Endothelial cell (in vitro differentiated cells): ENCODE data around the gene FRMD4A. TPM values are rescaled to one million over a fixed set of nuclear protein-coding genes. Genes with fewer than 3 reads are reported as not detected.

ENCODE experiments used
- DNase-seq: peaks from one replicate; pipeline ENCODE4 v3.0.0; 2021; ENCODE audit warnings: low spot score
- H3K27ac Mint-ChIP-seq: one replicate; pipeline ENCODE4 v1.8.0; 2021; ENCODE audit warnings: mixed read lengths, inconsistent platforms; ENCODE audit not compliant: unreplicated experiment
- H3K27me3 Mint-ChIP-seq: one replicate; pipeline ENCODE4 v1.8.0; 2021; ENCODE audit warnings: mild to moderate bottlenecking, moderate library complexity, mixed read lengths, inconsistent platforms; ENCODE audit not compliant: unreplicated experiment
- H3K36me3 Mint-ChIP-seq: one replicate; pipeline ENCODE4 v1.8.0; 2021; ENCODE audit warnings: mild to moderate bottlenecking, low read depth, mixed read lengths, inconsistent platforms; ENCODE audit not compliant: unreplicated experiment
- H3K4me1 Mint-ChIP-seq: one replicate; pipeline ENCODE4 v1.8.0; 2021; ENCODE audit warnings: mild to moderate bottlenecking, mixed read lengths, inconsistent platforms; ENCODE audit not compliant: unreplicated experiment
- H3K4me3 Mint-ChIP-seq: one replicate; pipeline ENCODE4 v1.8.0; 2021; ENCODE audit warnings: mild to moderate bottlenecking, mixed read lengths, inconsistent platforms; ENCODE audit not compliant: unreplicated experiment
- H3K9me3 Mint-ChIP-seq: one replicate; pipeline ENCODE4 v1.8.0; 2021; ENCODE audit warnings: mixed read lengths, inconsistent platforms; ENCODE audit not compliant: unreplicated experiment
- total RNA-seq: library from RNA; stranded (reverse); fragmentation: NEBNext Ultra II Directional; extraction: Animal tissue kit (Norgen Biotek cat#: 25700); gene quantifications from one replicate; pipeline ENCODE4 v1.2.1, GENCODE V29; 2021; ENCODE audit not compliant: unreplicated experiment
- TF ChIP-seq, protein P1 (sequence below): fragments of 200-600 bp; sonication (generic); IDR thresholded peaks from one replicate; pipeline ENCODE4 v1.5.0; 2021; ENCODE audit warnings: antibody characterized with exemption; ENCODE audit not compliant: unreplicated experiment

FRMD4A gene
- total RNA-seq, 1 donor from 2014 or later: 68.9 TPM

GRCh38 chr10:13816195-13816925 is 514.4 kb downstream of the FRMD4A start:
- H3K27ac Mint-ChIP-seq: no peak overlapping the region

GRCh38 chr10:13815756-13816155 is 515.0 kb downstream of the FRMD4A start:
- Mint-ChIP-seq H3K27ac (no peak overlapping the region), H3K4me1 (peaks cover 14% of the 10 kb centered on the region), H3K4me3 (no peak overlapping the region), H3K27me3 (peaks cover 4% of the 10 kb centered on the region), H3K9me3 (no peaks in the 10 kb centered on the region), H3K36me3 (peaks cover 24% of the 10 kb centered on the region)
- TF ChIP-seq, protein P1, sequence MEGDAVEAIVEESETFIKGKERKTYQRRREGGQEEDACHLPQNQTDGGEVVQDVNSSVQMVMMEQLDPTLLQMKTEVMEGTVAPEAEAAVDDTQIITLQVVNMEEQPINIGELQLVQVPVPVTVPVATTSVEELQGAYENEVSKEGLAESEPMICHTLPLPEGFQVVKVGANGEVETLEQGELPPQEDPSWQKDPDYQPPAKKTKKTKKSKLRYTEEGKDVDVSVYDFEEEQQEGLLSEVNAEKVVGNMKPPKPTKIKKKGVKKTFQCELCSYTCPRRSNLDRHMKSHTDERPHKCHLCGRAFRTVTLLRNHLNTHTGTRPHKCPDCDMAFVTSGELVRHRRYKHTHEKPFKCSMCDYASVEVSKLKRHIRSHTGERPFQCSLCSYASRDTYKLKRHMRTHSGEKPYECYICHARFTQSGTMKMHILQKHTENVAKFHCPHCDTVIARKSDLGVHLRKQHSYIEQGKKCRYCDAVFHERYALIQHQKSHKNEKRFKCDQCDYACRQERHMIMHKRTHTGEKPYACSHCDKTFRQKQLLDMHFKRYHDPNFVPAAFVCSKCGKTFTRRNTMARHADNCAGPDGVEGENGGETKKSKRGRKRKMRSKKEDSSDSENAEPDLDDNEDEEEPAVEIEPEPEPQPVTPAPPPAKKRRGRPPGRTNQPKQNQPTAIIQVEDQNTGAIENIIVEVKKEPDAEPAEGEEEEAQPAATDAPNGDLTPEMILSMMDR: no peak
- DNase-seq: no peak

More at GRCh38 chr10:13816195-13816925, 514.4 kb downstream of the FRMD4A start:
- Mint-ChIP-seq H3K27me3 (peaks cover 4% of the 10 kb centered on the region), H3K36me3 (peaks cover 24% of the 10 kb centered on the region), H3K4me1 (peaks cover 20% of the 10 kb centered on the region), H3K9me3 (no peaks in the 10 kb centered on the region), H3K4me3 (no peak overlapping the region)
- DNase-seq: no peak
- TF ChIP-seq, protein P1: no peak

- H3K9me3 Mint-ChIP-seq: no peaks in the 10 kb centered on the region
- TF ChIP-seq, protein P1: no peak
- peaks cover 15% of the 10 kb centered on the region for H3K4me1 Mint-ChIP-seq
- no peak overlapping the region for H3K4me3 Mint-ChIP-seq
- no peak for DNase-seq
- H3K27me3 Mint-ChIP-seq: no peaks in the 10 kb centered on the region
- no peak overlapping the region for H3K27ac Mint-ChIP-seq
- peaks cover 33% of the 10 kb centered on the region for H3K36me3 Mint-ChIP-seq
Measured at GRCh38 chr10:13813550-13813949, 517.2 kb downstream of the FRMD4A start.

DNA sequence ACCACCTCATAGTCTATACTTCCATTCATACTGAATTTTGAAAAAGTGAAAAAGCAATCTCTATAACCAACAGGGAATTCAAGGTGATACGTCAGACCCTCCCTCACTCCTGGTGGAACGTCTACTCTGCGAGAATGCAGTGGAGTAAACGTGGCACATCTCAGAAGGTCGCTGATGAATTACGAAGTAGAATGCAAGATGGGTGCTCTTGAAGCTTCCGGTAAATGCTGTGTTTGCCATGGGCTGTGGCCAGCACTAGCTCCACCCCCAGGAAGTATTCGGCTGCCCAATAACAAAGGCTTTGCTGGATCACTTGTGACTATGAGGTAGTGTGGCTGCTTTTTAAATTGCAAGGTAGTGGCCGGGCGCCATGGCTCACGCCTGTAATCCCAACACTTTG is 517.9 kb downstream of the FRMD4A start:
- H3K27ac Mint-ChIP-seq: no peak overlapping the region

GRCh38 chr10:13810568-13810967 is 520.2 kb downstream of the FRMD4A start:
- Mint-ChIP-seq H3K4me3 (no peak overlapping the region), H3K36me3 (peaks cover 16% of the 10 kb centered on the region), H3K27me3 (no peaks in the 10 kb centered on the region), H3K9me3 (no peaks in the 10 kb centered on the region), H3K4me1 (peaks cover 15% of the 10 kb centered on the region), H3K27ac (no peak overlapping the region)
- no peak for DNase-seq
- TF ChIP-seq, protein P1: no peak

More for the DNA sequence above, 517.9 kb downstream of the FRMD4A start:
- H3K4me1 Mint-ChIP-seq: peaks cover 15% of the 10 kb centered on the region
- DNase-seq: no peak
- no peaks in the 10 kb centered on the region for H3K9me3 Mint-ChIP-seq
- H3K4me3 Mint-ChIP-seq: no peak overlapping the region
- peaks cover 30% of the 10 kb centered on the region for H3K36me3 Mint-ChIP-seq
- H3K27me3 Mint-ChIP-seq: no peaks in the 10 kb centered on the region
- TF ChIP-seq, protein P1: no peak
